ENCODE data around the gene CELF4. TPM values are rescaled to one million over a fixed set of nuclear protein-coding genes. Genes with fewer than 3 reads are reported as not detected.

CELF4 gene
- total RNA-seq, 4 donors from 2014 or later, result 0.16 to 0.59 TPM; not detected in 2

DNA sequence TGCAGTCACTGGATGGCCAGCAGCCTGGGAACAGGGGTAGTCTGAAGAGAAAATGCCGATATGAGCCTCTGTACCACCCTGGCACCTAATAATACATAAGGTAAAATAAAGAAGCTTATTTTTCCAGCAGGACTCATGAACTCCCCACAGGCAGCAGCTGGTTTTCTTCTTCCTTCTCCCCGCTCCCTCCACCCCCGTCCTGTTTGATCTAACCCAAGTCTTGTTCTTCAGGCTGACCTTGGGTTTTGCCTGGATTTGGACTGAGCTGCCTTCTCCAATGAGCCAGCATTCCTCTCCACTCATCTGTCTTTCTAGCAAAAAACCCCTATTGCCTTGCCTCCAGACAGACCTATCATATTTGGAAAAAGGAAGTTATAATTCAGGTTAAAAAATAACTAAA lies 111.8 kb downstream of the CELF4 start:
- DNase-seq (ENCODE audit: low spot score in 2 of 2), result no peak
- H3K4me3 ChIP-seq (ENCODE audit: low read depth, poor library complexity, severe bottlenecking), result no peak overlapping the region
- intact Hi-C loops (cut with DNase I; ENCODE audit: low total_unique reads), result no loop called here
- WGBS, 2 donors, result 73 to 84% methylated on average over 3 of the region's 3 CpGs
- TF ChIP-seq POLR2A (IDR thresholded peaks at IDR 0.05) (no peak), CTCF (IDR thresholded peaks at IDR 0.05) (no peak)

DNA sequence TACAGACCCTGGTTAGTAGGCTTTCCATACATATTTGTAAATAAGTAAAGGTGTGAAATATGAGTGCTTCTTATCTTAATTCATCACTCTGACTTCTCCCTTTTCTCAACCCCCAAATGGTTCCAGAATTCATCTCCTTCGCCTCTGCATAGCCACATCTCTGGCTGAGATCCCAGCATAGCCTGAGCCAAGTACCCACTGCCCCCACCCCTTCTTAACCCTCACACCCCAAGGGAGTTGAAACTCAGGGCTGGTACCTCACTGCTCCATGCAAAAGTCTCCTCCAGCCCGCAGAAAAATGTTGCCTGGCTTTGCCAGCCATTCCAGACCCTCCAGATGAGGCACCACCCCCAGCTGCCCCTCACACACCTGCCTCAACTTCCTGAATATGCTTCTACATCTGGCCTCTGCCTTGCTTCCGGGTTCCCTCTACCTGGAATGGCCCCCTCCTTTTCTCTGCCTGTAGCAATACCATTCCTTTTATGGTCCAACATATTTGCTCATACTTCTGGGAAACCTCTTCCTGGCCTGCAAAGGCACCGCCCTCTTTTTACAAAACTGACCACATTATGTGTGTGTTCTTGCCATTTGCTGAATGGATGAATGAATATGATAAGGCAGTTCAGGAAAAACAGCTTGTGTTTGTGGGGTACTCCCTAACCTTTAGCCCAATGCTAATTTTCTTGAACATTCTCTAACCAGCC lies 112.8 kb downstream of the CELF4 start:
- WGBS, 2 donors, result 41 to 53% methylated on average over 4 of the region's 4 CpGs
- intact Hi-C loops (cut with DNase I; ENCODE audit: low total_unique reads), result no loop called here
- no peak overlapping the region for H3K4me3 ChIP-seq (ENCODE audit: low read depth, poor library complexity, severe bottlenecking)
- TF ChIP-seq POLR2A (IDR thresholded peaks at IDR 0.05) (no peak), CTCF (IDR thresholded peaks at IDR 0.05) (no peak)
- no peak for DNase-seq (ENCODE audit: low spot score in 2 of 2)

GRCh38 chr18:37452015-37452414 lies 113.6 kb downstream of the CELF4 start:
- TF ChIP-seq POLR2A (IDR thresholded peaks at IDR 0.05) (no peak), CTCF (IDR thresholded peaks at IDR 0.05) (no peak)
- 81 to 87% methylated on average over 6 of the region's 6 CpGs for WGBS, 2 donors
- intact Hi-C loops (cut with DNase I; ENCODE audit: low total_unique reads), result no loop called here

GRCh38 chr18:37451239-37451825 lies 114.3 kb downstream of the CELF4 start:
- no peak for TF ChIP-seq POLR2A (IDR thresholded peaks at IDR 0.05)
- DNase-seq (ENCODE audit: low spot score in 2 of 2), result no peak
- WGBS, 2 donors, result 89 to 91% methylated on average over 14 of the region's 14 CpGs
- H3K4me3 ChIP-seq (ENCODE audit: low read depth, poor library complexity, severe bottlenecking), result no peak overlapping the region
- intact Hi-C loops (cut with DNase I; ENCODE audit: low total_unique reads), result no loop called here

More at GRCh38 chr18:37452015-37452414, 113.6 kb downstream of the CELF4 start:
- H3K4me3 ChIP-seq (ENCODE audit: low read depth, poor library complexity, severe bottlenecking), result no peak overlapping the region
- no peak for DNase-seq (ENCODE audit: low spot score in 2 of 2)

GRCh38 chr18:37450434-37451132 lies 115.0 kb downstream of the CELF4 start:
- intact Hi-C loops (cut with DNase I; ENCODE audit: low total_unique reads), result no loop called here
- no peak overlapping the region for H3K4me3 ChIP-seq (ENCODE audit: low read depth, poor library complexity, severe bottlenecking)
- WGBS, 2 donors, result 54 to 60% methylated on average over 11 to 12 of the region's 12 CpGs
- DNase-seq (ENCODE audit: low spot score in 2 of 2), result no peak
- TF ChIP-seq POLR2A (IDR thresholded peaks at IDR 0.05) (no peak), CTCF (IDR thresholded peaks at IDR 0.05) (no peak)

- no peak overlapping the region for H3K4me3 ChIP-seq (ENCODE audit: low read depth, poor library complexity, severe bottlenecking)
- no peak for DNase-seq (ENCODE audit: low spot score in 2 of 2)
- 64 to 79% methylated on average over 2 of the region's 2 CpGs for WGBS, 2 donors
- no peak for TF ChIP-seq CTCF (IDR thresholded peaks at IDR 0.05)
- no peak for TF ChIP-seq POLR2A (IDR thresholded peaks at IDR 0.05)
- intact Hi-C loops (cut with DNase I; ENCODE audit: low total_unique reads), result no loop called here
Observed at GRCh38 chr18:37449618-37450017, 116.0 kb downstream of the CELF4 start.

All from lower leg skin (tissue), 4 donors.